ENCODE measurements around the gene RO60.

DNA sequence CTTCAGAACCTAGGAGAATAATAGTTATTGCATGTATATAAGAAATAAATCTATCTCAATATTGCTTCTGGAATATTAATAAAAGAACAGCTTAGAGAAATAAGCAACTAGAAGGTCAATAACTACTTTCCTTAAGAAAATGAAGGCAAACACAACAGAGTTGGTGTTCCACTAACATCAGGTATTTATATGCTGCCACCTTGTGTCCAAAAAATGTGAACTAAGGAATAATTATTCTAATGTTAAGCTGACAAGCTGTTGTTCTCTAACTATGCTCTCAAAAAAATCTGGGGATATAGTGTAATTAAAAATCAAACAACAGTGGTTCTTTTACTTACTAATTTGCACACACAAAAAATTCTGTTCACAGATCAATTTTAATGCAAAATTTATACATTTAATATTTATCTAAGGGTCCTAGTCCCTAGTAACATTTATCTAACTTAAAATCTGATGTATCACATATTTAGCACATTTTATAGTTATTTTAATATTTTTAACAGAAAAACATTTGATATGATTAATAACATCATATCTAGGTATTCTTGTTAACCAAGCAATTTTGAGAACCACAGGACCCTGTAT, 39.9 kb upstream of the RO60 start:
- TF ChIP-seq EZH2 (IDR thresholded peaks at IDR 0.05; ENCODE audit: insufficient read depth, poor library complexity, severe bottlenecking) (no peak), EZH2phosphoT487 (IDR thresholded peaks at IDR 0.05; ENCODE audit: insufficient read depth, low read depth) (no peak)
